GM12872 (cell line): Measurements from ENCODE around the gene TNPO2.

ENCODE experiments used
- TF ChIP-seq, protein P1 (sequence below): IDR thresholded peaks from 3 replicates; pipeline ENCODE4 v1.5.1; 2011; ENCODE audit warnings: low read depth, mild to moderate bottlenecking, low read length, moderate library complexity; ENCODE audit not compliant: insufficient read depth

The TNPO2 gene

DNA sequence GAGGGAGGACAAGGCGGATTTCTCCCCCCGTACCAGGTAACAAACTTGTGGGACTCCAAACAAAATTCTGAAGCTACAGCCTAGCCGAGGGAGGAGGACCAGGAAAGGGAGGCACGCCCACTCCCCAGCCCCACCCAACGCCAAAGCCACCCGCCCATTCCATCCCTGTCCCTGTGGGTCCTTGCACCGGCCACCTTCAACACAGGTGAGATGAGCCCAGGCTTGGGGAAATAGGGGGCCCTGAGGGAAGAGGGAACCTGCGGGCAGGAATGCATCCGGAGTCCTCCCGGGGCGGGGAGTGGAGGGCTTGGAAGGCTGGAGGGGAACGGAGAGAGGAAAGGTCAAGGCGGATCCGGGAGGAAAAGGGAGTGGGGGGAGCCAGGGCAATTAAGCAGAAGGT is 27.9 kb upstream of the TNPO2 start, which contains the start of gene BEST2:
BEST2 (plus strand) TSS at position 157 of the 400 bp plus-strand sequence. CDS start 802 bp downstream, outside the sequence.
- TF ChIP-seq, protein P1, sequence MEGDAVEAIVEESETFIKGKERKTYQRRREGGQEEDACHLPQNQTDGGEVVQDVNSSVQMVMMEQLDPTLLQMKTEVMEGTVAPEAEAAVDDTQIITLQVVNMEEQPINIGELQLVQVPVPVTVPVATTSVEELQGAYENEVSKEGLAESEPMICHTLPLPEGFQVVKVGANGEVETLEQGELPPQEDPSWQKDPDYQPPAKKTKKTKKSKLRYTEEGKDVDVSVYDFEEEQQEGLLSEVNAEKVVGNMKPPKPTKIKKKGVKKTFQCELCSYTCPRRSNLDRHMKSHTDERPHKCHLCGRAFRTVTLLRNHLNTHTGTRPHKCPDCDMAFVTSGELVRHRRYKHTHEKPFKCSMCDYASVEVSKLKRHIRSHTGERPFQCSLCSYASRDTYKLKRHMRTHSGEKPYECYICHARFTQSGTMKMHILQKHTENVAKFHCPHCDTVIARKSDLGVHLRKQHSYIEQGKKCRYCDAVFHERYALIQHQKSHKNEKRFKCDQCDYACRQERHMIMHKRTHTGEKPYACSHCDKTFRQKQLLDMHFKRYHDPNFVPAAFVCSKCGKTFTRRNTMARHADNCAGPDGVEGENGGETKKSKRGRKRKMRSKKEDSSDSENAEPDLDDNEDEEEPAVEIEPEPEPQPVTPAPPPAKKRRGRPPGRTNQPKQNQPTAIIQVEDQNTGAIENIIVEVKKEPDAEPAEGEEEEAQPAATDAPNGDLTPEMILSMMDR: no peak

DNA sequence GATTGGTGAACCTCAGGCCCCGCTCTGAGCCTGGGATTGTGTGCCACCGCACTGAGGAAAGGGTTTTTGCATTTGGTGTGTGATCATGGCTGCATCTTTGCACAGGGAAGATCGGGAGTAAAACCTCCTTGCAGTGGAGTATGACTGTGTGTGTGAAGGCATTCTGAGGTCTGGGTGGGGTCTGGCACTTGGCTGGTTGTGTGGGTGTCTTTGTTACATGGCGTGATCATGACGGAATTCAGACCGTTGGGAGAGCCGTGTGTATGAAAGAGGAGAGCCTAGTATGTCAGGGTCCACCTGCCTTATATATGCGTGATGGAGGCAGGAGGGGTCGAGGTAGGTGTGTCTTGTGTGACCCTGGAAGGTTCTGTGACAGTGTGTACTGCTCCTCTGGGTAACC is 27.1 kb upstream of the TNPO2 start:
- TF ChIP-seq, protein P1: no peak

DNA sequence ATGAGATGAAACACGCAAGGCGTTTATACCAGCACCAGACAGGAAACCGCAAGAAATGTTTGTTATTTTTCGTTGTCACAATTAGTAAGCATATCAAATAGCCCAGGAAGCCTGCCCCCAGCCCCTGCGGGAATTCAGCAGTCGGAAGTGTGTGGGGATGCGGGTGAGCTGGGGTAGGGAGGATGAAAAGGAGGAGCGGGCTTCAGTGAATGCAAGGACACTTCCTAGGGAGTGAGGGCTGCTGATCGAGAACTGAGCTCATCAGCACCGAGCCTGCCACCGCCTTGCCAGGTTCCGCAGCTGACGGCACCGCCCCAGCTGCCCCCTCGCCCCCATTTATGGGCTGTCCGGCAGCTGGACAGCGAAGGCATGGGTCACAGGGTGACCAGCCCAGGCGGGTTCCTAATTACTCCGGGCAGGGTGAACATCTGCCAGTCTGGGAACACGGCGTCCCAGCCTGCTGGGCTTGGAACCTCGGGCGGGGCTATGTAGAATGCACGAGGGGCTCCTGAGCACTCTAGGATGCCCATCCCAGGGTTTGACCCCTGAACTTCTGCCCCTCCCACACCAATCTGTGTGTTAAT is 26.3 kb upstream of the TNPO2 start:
- TF ChIP-seq, protein P1: no peak

DNA sequence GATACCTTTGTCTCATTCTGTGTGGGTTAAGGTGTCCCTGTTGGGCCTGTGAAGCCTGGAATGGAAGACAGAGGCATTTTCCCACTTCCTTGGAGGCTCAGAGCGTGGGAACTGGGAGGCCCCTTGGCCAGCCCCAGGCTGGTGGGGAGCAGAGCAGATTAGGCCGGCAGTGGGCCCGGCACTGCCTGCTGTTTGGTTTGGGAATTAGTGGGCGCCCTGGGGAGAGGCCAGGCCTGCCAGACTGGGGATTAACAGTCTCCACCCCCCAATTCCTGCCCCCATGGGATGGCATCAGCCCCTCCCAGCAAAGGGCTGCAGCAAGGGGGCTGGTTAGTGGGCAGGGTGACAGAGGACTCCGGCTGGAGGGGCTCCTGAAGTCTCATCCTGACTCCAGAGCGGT is 24.8 kb upstream of the TNPO2 start:
- TF ChIP-seq, protein P1: no peak

DNA sequence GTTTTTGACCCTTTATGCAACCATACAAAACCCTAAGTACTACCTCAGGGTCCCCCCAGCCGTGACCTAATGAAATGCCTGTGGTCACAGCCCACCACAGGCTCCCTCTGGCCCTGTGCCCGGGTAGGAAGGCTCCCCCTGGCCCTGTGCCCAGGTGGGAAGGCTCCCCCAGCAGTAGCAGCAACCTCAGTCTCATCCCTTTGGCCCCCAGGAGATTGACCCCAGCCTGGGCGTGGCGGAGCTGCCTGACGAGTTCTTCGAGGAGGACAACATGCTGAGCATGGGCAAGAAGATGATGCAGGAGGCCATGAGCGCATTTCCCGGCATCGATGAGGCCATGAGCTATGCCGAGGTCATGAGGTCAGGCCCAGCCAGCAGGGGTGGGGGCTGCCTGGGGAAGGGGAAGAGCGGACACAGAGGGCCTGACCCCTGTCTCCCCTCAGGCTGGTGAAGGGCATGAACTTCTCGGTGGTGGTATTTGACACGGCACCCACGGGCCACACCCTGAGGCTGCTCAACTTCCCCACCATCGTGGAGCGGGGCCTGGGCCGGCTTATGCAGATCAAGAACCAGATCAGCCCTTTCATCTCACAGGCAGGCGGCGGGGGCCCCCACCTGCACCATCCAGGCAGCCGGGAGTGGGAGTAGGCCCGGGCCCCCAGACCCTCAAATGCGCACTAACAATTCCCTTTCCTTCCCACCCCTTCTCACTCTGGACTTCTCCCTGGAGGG is 21.6 kb upstream of the TNPO2 start:
- TF ChIP-seq, protein P1: no peak

DNA sequence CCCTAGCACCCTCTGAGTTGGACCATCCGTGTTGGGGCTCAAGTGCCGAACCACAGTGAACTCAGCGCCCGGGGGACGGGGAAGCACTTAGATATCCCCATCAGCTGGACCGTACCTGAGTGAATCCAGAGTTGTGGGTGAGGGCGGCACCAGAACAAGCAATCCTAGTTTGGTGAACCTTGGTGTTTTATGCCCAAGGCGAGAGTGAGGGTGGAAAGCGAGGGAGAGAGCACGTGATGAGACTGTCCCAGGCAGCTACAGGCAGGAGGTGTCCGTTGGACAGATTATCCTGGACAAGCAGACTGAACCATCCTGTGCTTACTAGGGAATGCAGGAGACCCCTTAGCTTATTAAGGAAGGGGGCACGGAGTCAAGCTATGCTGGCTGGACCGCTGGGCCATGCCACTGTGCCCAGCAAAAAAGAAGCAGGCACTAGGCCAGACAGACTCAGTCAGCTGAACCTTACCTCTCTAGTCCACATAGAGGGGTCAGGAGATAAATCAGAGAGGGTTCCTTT is 14.2 kb upstream of the TNPO2 start:
- TF ChIP-seq, protein P1: no peak

DNA sequence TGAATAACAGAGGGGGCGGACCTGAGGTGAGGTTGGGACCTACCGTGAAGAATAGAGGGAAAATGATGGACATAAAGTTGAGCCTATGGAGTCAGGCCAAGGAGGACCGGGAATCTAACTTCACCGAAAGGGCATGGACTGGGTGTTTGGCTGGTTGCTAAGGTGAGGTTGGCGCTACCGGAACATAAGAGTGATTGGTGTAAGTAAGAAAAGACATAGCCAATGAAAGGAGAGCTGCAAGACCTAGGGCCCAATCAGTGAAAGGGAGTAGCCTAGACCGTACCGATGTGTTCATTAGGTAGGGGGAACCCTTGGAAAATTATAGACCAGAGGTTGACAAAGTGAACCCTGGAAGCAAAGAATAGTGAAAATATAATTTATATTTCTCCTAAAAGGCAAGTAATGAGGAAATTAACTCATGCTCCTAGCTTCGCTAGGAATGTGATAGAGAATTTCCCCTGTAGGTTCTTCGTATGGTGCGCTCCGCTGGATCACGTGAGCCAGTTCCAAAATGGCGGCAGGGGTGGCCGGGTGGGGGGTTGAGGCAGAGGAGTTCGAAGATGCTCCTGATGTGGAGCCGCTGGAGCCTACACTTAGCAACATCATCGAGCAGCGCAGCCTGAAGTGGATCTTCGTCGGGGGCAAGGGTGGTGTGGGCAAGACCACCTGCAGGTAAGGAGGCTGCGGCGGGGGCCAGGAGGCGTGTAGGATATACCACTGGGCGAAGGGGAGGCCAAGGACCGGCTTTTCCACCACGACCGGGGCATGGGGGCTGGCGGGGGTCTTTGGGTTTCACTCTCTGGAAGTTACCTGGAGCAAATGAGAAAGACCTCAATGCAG is 13.5 kb upstream of the TNPO2 start, which contains the start of gene GET3:
GET3 (plus strand) TSS at position 503 of the 840 bp plus-strand sequence; CDS start at position 512, 9 bp downstream.
- TF ChIP-seq, protein P1: no peak
